GM21528 (cell line): ENCODE results near the gene TCF7L2.

Source experiments
- ATAC-seq: cut with Tn5 transposase; IDR thresholded peaks from one replicate; pipeline ENCODE4 v1.9.1; 2021; ENCODE audit warnings: mild to moderate bottlenecking, moderate library complexity; ENCODE audit not compliant: unreplicated experiment, low FRiP score

Gene TCF7L2

GRCh38 chr10:113207924-113208323, 257.9 kb downstream of the TCF7L2 start:
- no peak for ATAC-seq

DNA sequence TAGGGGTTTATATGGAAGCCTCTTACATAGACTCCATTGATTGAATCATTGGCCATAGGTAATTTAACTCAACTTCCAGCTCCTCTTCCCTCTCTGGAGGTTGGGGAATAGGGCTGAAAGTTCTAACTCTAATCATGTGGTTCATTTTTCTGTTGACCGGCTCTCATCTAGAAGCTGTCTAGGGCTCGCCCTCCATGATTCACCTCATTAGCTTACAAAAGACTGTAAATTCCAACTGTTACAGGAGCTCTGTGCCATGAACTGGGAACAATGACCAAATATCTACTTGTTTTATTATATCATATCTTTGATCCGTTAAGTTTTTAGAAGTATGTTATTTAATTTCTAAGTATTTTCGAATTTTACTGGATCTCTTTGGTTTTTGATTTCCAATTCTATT, 263.0 kb downstream of the TCF7L2 start:
- ATAC-seq, result no peak

DNA sequence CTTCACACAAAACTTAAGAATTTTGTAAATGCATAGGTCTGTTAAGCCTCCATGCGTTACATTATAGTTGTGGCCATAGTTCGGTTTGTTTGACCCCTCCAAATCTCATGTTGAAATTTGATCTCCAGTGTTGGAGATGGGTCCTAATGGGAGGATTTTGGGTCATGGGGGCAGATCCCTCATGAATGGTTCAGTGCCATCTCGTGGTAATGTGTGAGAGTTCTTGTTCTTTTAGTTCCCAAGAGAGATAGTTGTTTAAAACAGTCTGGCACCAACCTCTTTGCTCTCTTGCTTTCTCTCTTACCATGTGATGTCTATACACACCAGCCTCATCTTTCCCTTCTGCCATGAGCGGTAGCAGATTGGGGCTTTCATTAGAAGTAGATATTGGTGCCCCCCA, 264.3 kb downstream of the TCF7L2 start:
- ATAC-seq, result no peak

DNA sequence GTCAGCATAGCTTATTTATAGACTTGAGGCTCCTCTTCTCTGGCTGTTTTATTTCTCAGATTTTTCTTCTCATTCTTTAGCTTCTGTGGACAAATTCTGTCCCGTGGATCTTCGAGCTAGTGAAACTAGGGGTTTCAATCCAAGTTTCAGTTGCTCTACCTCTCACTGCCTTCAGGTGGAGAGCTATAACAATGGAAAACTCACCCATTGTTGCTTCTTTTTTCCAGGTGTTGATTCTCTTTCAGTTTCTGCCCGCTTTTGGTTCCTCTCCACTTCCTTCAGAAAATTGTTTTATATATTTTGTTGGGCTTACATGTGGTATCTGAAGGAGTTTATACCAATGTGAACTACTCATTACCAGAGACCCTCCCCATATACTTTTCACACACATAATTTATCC, 266.1 kb downstream of the TCF7L2 start:
- no peak for ATAC-seq
